Raji (cell line): ENCODE results near the gene HAGH.

Source experiments
- POLR2A ChIP-seq: IDR thresholded peaks from 2 replicates; pipeline ENCODE4 v1.6.1; 2011; ENCODE audit warnings: low read depth, low read length, control low read depth; ENCODE audit not compliant: insufficient read depth

HAGH gene

DNA sequence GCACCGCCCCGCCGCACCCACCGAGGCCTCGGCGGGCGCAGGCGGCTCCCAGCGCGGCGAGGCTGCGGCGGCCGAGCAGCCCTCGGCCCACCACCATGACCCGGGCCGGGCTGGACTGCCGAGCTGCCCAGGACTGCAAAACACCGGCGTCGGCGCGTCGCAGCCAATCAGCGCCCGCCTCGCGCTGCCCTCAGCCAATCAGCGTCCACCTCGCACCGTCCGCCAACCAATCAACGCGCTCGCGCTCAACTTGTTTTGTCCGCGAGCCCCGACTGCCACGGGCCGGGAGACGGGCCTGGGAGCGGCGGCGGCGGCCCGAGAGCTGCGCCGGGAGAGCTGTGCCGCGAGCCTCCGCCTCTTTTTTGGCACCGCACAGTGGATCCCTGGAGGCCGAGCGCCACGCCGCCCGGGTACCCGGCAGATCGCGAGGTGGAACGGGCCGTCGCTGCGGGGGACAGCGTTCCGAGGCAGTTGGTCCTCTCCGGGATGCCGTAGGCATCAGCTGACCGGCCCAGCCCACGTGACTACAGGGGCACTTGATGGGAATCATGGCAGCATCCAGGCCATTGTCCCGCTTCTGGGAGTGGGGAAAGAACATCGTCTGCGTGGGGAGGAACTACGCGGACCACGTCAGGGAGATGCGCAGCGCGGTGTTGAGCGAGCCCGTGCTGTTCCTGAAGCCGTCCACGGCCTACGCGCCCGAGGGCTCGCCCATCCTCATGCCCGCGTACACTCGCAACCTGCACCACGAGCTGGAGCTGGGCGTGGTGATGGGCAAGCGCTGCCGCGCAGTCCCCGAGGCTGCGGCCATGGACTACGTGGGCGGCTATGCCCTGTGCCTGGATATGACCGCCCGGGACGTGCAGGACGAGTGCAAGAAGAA, at the start of gene HAGH, which contains the start of gene FAHD1:
TSS of gene HAGH (minus strand) at position 135 of the 883 bp plus-strand sequence. CDS start at position 97, 38 bp downstream.
TSS of gene FAHD1 (plus strand) at position 516 of the 883 bp plus-strand sequence. CDS start at position 549, 33 bp downstream.
- TF ChIP-seq POLR2A: peak; percentile 75

DNA sequence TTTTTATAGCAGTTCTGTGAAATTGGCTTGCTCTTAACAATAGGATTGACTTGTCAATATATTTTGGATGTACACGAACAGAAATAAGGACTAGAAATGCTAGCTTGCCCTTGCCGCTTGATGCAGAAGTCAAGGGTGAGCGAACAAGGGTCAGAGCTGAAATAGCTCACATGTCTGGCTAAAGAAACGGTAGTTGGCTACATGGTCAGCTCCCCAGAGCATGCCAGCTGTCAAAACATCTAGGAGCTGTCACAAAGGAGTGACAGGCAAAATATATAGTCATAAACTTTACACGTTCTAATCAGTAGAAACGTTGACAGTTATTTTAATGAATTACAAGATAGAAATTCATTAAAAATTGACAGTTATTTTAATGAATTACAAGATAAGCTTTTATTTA, 48.2 kb upstream of the HAGH start:
- TF ChIP-seq POLR2A: no peak

DNA sequence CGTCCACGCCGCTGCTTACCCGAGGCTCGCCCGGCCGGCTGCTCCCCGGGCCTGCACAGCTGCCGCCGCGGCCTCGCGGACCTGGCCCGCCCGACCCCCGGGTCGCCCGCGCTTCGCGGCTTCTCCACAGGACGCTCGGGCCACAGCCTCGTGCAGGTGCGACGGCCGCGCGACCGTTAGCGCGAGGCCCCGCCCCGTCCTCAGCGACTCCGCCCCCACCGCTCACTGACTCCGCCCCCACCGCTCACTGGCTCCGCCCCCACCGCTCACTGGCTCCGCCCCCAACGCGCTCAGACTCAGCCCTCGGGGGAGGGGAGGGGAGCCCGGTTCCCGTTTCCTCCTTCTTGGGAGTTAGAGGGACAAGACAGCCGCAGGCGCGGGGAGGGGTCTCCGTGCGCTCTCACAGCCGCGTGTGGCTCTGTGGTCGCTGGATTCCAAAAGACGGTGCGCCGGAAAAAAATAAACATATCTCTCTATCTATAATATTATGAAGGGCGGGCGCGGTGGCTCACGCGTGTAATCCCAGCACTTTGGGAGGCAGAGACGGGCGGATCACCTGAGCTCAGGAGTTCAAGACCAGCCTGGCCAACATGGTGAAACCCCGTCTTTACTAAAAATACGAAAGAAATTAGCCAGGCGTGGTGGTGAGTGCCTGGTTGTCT, 45.5 kb upstream of the HAGH start, which contains the start of gene MEIOB:
TSS of gene MEIOB (minus strand) at position 191 of the 662 bp plus-strand sequence. CDS start 3,989 bp downstream, outside the sequence.
- no peak for TF ChIP-seq POLR2A

DNA sequence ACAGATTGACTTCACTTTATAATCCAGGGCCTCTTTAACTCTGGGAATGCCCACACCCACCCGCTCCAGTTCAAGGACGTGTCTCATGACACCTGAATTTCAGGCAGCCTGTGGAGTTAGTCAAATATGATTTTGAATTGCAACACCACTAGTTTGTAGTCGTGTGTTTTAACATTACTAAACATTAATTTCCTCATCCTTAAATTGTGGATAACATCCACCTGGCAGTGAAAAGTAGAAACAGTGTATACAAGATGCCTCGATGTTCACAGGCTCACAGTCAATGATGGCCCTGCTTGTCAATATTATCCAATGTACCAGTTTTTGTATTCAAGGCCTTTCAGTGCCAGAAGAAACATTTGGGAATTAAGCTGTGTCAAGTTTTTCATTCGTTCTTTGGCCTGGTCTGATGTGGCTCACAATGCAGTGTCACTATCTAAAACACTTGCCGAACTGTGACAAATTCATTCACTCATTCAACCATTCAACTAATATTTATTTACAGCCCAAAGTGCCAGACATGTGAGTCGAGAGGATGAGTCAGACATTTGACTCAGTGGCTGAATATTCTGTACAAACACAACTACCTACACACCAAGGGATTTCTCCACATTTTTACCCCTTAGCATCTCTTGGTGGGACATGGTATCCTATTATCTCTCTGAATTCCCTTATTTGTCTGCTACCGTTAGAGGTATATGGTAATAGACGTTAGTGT, 43.9 kb upstream of the HAGH start:
- TF ChIP-seq POLR2A: no peak

DNA sequence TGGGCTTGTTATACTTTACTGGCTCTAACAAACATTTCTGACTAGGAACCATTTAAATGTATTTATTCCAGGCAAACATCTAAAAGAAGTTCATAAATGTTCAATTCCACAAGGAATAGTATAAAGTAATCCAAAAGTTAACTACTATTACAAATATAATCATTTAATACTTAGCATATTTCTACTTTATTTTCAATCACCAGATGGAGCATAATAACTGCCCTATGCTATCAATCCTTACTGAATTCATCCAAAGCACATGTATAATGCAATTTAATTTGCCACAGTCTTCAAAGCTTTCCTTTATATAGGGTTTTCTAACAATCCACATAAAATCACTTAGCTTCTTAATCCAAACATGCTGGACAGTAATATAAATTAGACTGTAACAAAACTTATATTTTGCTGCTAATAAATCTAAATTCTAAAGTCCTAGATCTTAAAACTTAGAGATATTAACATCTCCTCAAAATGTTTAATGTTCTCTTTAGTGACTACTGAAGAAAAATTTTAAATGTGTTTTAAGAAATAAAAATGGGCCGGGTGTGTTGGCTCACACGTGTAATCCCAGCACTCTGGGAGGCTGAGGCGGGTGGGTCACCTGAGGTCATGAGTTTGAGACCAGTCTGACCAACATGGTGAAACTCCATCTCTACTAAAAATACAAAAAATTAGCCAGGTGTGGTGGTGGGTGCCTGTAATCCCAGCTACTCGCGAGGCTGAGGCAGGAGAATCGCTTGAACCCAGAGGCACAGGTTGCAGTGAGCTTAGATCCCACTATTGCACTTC, 39.5 kb upstream of the HAGH start:
- TF ChIP-seq POLR2A: no peak

DNA sequence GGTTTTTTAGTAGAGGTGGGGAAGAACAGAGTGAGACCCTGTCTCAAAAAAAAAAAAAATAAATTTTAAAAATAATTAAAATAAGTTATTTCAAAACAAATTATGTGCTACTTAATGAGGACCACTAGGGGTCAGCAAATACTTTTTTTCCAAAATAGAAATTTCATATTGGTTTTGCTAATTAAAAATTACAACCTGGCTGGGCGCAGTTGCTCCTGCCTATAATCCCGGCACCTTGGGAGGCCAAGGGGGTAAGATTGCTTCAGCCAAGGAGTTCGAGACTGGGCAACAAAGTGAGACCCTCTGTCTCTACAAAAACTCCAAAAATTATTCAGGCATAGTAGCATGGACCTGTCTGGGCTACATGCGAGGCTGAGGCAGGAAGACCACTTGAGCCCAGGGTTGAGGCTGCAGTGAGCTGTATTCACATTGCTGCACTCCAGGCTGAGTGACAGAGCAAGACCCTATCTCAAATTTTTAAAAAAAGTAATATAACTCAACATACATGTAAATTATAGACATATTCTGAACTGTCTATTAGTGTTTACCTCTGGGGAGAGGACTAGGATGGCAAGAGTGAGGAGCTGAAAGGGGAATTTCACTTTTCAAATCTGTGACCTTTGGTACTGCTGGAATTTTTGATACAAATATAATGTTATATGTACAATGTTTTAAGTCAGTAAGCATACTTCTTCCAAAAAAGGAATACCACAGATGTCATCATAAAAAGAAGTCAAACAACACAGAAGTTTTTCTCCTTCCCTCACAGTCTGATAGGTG, 37.2 kb upstream of the HAGH start:
- no peak for TF ChIP-seq POLR2A

DNA sequence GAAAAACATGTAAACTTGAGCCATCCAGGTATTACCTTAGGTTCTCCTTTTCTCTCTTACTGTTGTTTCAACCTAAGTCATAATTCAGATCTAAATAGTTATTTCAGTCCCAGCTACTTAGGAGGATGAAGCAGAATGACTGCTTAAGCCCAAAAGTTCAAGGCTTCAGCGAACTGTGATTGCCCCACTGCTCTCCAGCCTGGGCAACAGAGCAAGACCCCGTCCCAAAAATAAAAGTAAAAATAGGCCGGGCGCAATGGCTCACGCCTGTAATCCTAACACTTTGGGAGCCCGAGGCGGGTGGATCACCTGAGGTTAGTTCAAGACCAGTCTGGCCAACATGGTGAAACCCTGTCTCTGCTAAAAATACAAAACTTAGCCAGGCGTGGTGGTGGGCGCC, 35.8 kb upstream of the HAGH start:
- no peak for TF ChIP-seq POLR2A

DNA sequence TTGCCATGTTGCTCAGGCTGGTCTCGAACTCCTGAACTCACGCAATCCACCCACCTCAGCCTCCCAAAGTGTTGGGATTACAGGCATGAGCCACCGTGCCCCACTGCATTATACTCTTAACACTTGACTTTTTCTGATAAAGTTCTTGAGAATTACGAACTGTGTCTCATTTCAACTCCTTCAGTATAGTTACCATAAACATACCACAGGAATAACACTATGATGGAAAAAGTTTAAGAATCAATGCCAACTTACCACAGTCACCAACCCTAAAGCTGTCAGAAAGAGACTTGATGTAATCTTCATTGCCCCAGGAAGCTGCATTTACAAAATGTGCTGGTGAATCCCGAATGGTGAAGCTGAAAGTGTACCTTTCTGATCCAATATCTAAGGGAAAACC, 35.1 kb upstream of the HAGH start:
- TF ChIP-seq POLR2A: no peak

DNA sequence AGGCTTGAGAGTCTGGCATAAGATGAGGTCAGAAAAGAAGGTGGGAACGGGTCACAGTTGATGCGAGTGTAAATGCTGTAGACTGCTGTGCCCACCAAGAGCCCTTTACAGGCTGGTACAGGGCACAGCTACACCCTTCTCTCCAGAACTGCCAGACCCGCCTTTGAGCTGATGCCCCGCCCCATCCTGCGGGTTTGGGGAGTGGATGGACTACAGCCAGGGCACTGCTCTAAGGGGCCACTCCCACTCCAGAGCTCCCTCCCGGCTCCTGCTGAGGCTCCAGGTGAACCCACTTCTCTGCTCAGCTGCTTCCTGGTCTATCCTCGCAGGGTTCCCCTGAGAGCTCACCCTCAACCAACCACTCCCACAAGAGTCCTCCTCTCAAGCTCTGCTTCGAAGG, 33.0 kb upstream of the HAGH start:
- TF ChIP-seq POLR2A: no peak

DNA sequence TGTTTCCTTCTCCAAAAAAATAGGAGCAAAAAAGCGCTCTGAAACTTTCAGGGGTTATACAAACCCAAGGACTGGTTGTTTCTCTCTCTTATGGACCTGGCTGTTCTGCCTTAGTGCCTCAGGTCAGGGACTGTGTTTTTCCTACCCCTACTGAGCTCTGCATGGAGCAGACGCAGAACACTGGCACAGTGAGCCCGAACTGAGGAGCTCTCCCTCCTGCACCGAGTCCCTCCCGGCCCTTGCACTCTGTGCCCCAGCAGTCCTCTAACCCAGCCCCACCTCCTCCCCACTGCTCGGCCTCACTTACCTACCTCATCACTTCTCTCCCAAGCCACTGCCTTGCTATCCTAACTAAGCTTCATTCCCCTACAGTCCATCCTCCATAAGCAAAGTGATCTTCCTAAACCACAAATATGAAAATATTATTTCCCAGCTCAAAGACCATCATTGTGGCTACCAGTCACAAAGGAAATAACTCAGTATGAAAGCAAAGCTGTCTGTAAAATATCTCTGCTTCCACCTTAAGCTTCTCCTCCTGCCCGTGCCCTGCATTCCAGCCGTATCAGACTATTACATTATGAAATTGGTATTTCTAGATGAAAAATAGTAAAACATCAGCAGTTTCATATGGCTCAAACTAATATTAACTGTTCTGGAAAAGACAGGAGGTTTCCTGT, 31.7 kb upstream of the HAGH start:
- TF ChIP-seq POLR2A: no peak

DNA sequence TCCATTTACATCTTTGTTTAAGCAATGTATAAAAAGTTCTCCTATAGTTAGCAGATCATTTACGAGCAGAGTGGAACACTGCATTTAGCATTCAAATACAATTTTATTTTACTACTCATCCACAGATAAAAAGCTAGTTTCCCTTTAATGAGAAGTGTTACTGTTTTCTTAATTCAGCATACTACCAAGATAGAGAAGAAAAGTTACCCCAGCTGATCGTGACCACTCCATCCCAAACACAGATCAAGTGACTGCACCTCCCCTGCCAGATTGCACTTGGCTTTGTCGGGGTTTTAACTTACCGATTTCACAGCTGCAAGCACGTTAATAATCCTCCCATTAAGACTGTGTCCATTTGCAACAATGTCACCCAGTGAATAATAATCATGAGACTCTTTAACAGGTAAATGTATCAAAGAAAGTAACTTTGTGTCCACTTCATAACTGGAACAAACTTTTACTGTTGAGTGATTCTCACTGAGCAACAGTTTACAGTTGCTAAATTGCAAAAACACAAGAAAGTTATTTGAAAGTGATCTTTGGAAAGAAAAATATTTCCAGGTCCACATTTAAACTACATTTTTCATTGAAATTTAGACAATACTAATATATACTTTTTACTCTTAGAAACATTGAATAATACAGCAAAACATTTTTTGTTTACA, 30.9 kb upstream of the HAGH start:
- TF ChIP-seq POLR2A: no peak

DNA sequence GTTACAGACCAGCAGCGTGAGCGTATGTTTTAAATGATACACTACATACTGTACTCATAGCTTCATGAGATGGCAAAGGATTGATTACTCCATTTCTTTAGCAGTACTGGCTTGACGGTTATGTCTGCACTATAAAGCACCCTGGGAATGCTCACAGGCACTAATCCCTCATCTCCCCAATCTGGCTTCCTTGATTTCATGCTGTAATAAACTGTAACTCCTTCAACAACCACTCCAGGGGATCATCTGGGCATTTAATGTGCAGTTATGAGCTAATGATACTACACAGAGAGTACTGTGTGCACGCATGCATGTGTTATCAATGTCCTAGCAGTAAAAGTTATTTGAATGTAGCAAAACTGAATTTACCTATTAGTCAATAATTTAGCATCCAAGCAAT, 25.2 kb upstream of the HAGH start:
- no peak for TF ChIP-seq POLR2A

DNA sequence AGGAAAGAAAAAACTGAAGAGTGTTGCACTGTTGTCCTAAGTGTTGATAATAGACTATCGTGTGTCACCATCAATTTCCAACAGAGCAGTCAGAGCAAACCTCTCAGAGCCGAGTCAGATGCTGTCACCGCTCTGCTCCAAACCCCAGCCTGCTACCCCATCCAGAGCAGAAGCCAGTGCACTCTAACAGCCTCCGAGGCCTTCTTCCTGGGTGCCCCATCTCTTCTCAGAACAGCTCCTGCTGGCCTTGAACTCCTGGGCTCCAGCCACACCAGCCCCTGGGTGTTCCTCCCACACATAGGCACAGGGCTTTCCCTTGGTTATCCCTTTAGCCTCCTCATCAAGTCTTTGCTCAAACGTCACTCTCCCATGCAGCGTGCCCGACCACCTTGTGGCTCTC, 24.4 kb upstream of the HAGH start:
- no peak for TF ChIP-seq POLR2A
